Endothelial cell of umbilical vein (primary cell): ENCODE results near the gene GALNT9. TPM values are rescaled to one million over a fixed set of nuclear protein-coding genes. Genes with fewer than 3 reads are reported as not detected.

Source experiments
- BruUV-seq: library from RNA; stranded (reverse); fragments of 400-500 nt; replicated peaks from 2 replicates; lab custom pipeline; 2021; lab: Mats Ljungman, UMichigan
- CTCF ChIA-PET: fragments of 300-600, 350-600 bp; sonication (Branson Sonifier 250); formaldehyde crosslinking; loops from one replicate; lab custom pipeline; 2021; ENCODE audit warnings: antibody characterized with exemption, inconsistent platforms; lab: Charles Lee
- POLR2A ChIA-PET: fragments of 300-600, 350-600 bp; sonication (Branson Sonifier 250); formaldehyde crosslinking; loops from one replicate; lab custom pipeline; 2021; ENCODE audit warnings: antibody characterized with exemption, inconsistent platforms; lab: Charles Lee
- DNase-seq: peaks from one replicate; pipeline ENCODE4 v3.0.0-alpha.2; 2011; ENCODE audit warnings: low read depth, low spot score
- FAIRE-seq: peaks from 2 replicates; lab custom pipeline; 2011; peaks lifted over from hg19 to GRCh38; lab: Jason Lieb, UNC
- H2AFZ ChIP-seq: 2 replicates; pipeline ENCODE4 v1.6.0; 2012; ENCODE audit warnings: low read depth, low read length, control low read depth, inconsistent platforms
- H3K27ac ChIP-seq: 2 replicates; pipeline ENCODE4 v1.5.1; 2011; ENCODE audit warnings: low read depth, mild to moderate bottlenecking, control low read depth, low read length, moderate library complexity; ENCODE audit not compliant: insufficient read depth
- H3K27me3 ChIP-seq, 2 experiments: 2 replicates each; pipeline versions ENCODE4 v1.6.0 to v1.6.1; 2011; ENCODE audit warnings: low read length in 2 of 2, mixed read lengths in 1 of 2; ENCODE audit not compliant: control insufficient read depth in 2 of 2, insufficient read depth in 2 of 2
- H3K36me3 ChIP-seq, 2 experiments: 2 replicates in 1 of 2; 3 replicates in 1 of 2; pipeline ENCODE4 v1.5.1; 2011; ENCODE audit warnings: low read length in 2 of 2, mild to moderate bottlenecking in 1 of 2, moderate library complexity in 1 of 2; ENCODE audit not compliant: control insufficient read depth in 2 of 2, insufficient read depth in 2 of 2; ENCODE audit errors: extremely low read depth in 1 of 2
- H3K4me1 ChIP-seq: 3 replicates; pipeline ENCODE4 v1.5.1; 2011; ENCODE audit warnings: mild to moderate bottlenecking, low read length; ENCODE audit not compliant: control insufficient read depth, insufficient read depth; ENCODE audit errors: extremely low read depth
- H3K4me2 ChIP-seq: 2 replicates; pipeline ENCODE4 v1.6.1; 2011; ENCODE audit warnings: low read length, control low read depth, mixed read lengths; ENCODE audit not compliant: insufficient read depth
- H3K4me3 ChIP-seq, 3 experiments: fragments of 200-600 bp in 1 of 3; sonication (generic), shearing (Covaris generic) in 1 of 3; replicated peaks in 1 of 3; 2 replicates each; pipeline ENCODE4 v1.5.1; 2011 to 2016; ENCODE audit warnings: control low read depth in 3 of 3, low read length in 3 of 3, mild to moderate bottlenecking in 2 of 3, inconsistent platforms in 1 of 3, low read depth in 1 of 3, moderate library complexity in 1 of 3; ENCODE audit not compliant: insufficient read depth in 1 of 3
- H3K79me2 ChIP-seq: 2 replicates; pipeline ENCODE4 v1.6.0; 2012; ENCODE audit warnings: low read length, inconsistent platforms; ENCODE audit not compliant: control insufficient read depth, insufficient read depth
- H3K9ac ChIP-seq: replicated peaks from 2 replicates; pipeline ENCODE3; 2011; ENCODE audit warnings: low read length, control low read depth; ENCODE audit not compliant: insufficient read depth; ENCODE audit errors: extremely low read depth
- H3K9me1 ChIP-seq: replicated peaks from 3 replicates; pipeline ENCODE4 v1.6.0; 2011; ENCODE audit warnings: mild to moderate bottlenecking, low read length; ENCODE audit not compliant: control insufficient read depth, insufficient read depth; ENCODE audit errors: extremely low read depth
- H3K9me3 ChIP-seq: replicated peaks from 2 replicates; pipeline ENCODE4 v1.5.1; 2012; ENCODE audit warnings: low read length, inconsistent platforms; ENCODE audit not compliant: control insufficient read depth, insufficient read depth
- H4K20me1 ChIP-seq: replicated peaks from 2 replicates; pipeline ENCODE3; 2011; ENCODE audit warnings: mild to moderate bottlenecking, low read length; ENCODE audit not compliant: control insufficient read depth, insufficient read depth; ENCODE audit errors: extremely low read depth
- CTCF ChIP-seq, 2 donors: IDR thresholded peaks; 1 replicate in 1 of 2; 2 replicates in 1 of 2; pipeline ENCODE4 v1.5.1; 2011; ENCODE audit warnings: low read length in 2 of 2, mild to moderate bottlenecking in 2 of 2, moderate library complexity in 2 of 2, control low read depth in 1 of 2, inconsistent platforms in 1 of 2, low read depth in 1 of 2; ENCODE audit not compliant: insufficient read depth in 1 of 2; ENCODE audit errors: extremely low read depth in 1 of 2
- EZH2 ChIP-seq: IDR thresholded peaks from 2 replicates; pipeline ENCODE4 v1.6.1; 2012; ENCODE audit warnings: borderline replicate concordance, low read depth, mild to moderate bottlenecking, moderate library complexity, low read length, inconsistent platforms; ENCODE audit not compliant: severe bottlenecking
- FOS ChIP-seq: IDR thresholded peaks from 2 replicates; pipeline ENCODE4 v1.6.1; 2011; ENCODE audit warnings: mild to moderate bottlenecking, low read length, moderate library complexity, borderline replicate concordance; ENCODE audit not compliant: insufficient read depth
- GATA2 ChIP-seq: IDR thresholded peaks from 2 replicates; pipeline ENCODE4 v1.7.0; 2011; ENCODE audit warnings: low read depth, mild to moderate bottlenecking, moderate library complexity, mixed read lengths, low read length; ENCODE audit not compliant: insufficient read length, insufficient read depth
- JUN ChIP-seq: IDR thresholded peaks from 2 replicates; pipeline ENCODE4 v1.6.1; 2011; ENCODE audit warnings: borderline replicate concordance, low read depth; ENCODE audit not compliant: insufficient read length, insufficient read depth
- MAX ChIP-seq: IDR thresholded peaks from 2 replicates; pipeline ENCODE4 v1.6.1; 2011; ENCODE audit not compliant: insufficient read depth, insufficient read length
- MYC ChIP-seq: IDR thresholded peaks from one replicate; pipeline ENCODE4 v1.6.1; 2011; ENCODE audit warnings: mild to moderate bottlenecking, low read depth, low read length
- POLR2A ChIP-seq: IDR thresholded peaks from 2 replicates; pipeline ENCODE4 v1.6.1; 2012; ENCODE audit warnings: low read depth, mild to moderate bottlenecking, control low read depth, low read length
- POLR2AphosphoS5 ChIP-seq: IDR thresholded peaks from 2 replicates; pipeline ENCODE4 v1.6.1; 2012; ENCODE audit warnings: low read depth, mild to moderate bottlenecking, control low read depth, low read length, moderate library complexity; ENCODE audit not compliant: insufficient read depth
- dilution Hi-C: fragments of 300-500 bp; cut with MboI; formaldehyde crosslinking; loops from one replicate; pipeline ENCODE4 v1.15.0; 2019; ENCODE audit warnings: low sequenced_read_pairs; ENCODE audit not compliant: extremely low pct_ligation_motif_present
- intact Hi-C: fragments of 100-400 bp; cut with micrococcal nuclease; formaldehyde crosslinking; loops from one replicate; pipeline ENCODE4 v1.10.0; 2022
- polyA plus RNA-seq, 4 experiments: library from polyadenylated mRNA; depleted of rRNA in 3 of 4; stranded (reverse) in 3 of 4; unstranded in 1 of 4; fragments of >200 nt; gene quantifications; 2 replicates each; pipeline versions ENCODE4 v1.2.1 to v1.2.3, GENCODE V29; 2011 to 2012; ENCODE audit warnings: missing spikeins in 1 of 4
- total RNA-seq: library from RNA; stranded (reverse); gene quantifications from 2 replicates; pipeline ENCODE4 v1.2.3, GENCODE V29; 2021

Gene GALNT9
- total and polyA plus RNA-seq, 2 donors (not counting 3 experiments of a cell fraction or from before 2014, with no cell fraction given), result 0.14 to 0.73 TPM

GRCh38 chr12:132366341-132366861, 37.0 kb upstream of the GALNT9 start:
- no peaks in the 10 kb centered on the region for H3K9me1 ChIP-seq
- H3K4me1 ChIP-seq, result no peaks in the 10 kb centered on the region
- CTCF ChIA-PET, result no interaction called here
- H3K79me2 ChIP-seq, result no peaks in the 10 kb centered on the region
- no peak overlapping the region for H2AFZ ChIP-seq
- H3K27me3 ChIP-seq, result no peaks in the 10 kb centered on the region
- no peak for DNase-seq
- dilution Hi-C loops (no loop called here), intact Hi-C loops (no loop called here)
- BruUV-seq, result no TSS peak
- H3K4me3 ChIP-seq, result no peak overlapping the region
- H4K20me1 ChIP-seq, result no peaks in the 10 kb centered on the region
- no peak for TF ChIP-seq JUN
- no peak for TF ChIP-seq FOS
- TF ChIP-seq GATA2, result no peak
- TF ChIP-seq POLR2AphosphoS5, result no peak
- TF ChIP-seq POLR2A, result no peak
- TF ChIP-seq CTCF (IDR thresholded peaks at IDR 0.05; ENCODE audit: extremely low read depth in 1 of 2, insufficient read depth in 1 of 2, low read depth in 1 of 2, low read length in 2 of 2), result no peak
- TF ChIP-seq EZH2, result no peak
- no peak for TF ChIP-seq MYC
- no peak for TF ChIP-seq MAX
- H3K9ac ChIP-seq, result no peak overlapping the region
- H3K4me2 ChIP-seq, result no peak overlapping the region
- no peaks in the 10 kb centered on the region for H3K36me3 ChIP-seq
- no peak for FAIRE-seq
- no peaks in the 10 kb centered on the region for H3K9me3 ChIP-seq
- POLR2A ChIA-PET, result no interaction called here
- H3K27ac ChIP-seq, result no peak overlapping the region
